ENCODE data around the gene ZCCHC3.
A peak's percentile ranks its signal among the peaks of the same experiment; 100 is the strongest.
"Not testable (repeated sequence)": the region's sequence is repeated elsewhere in the genome, so short reads cannot be mapped to it uniquely, and the experiment has no call there.

ZCCHC3 gene

GRCh38 chr20:313402-313801 is 16.0 kb downstream of the ZCCHC3 start:
- DNase-seq (ENCODE audit: low spot score): no peak

- peak; percentile 91 for DNase-seq (ENCODE audit: low spot score)
These were observed 16.6 kb downstream of the ZCCHC3 start for GRCh38 chr20:313948-314347.

GRCh38 chr20:316316-317068 is 19.1 kb downstream of the ZCCHC3 start:
- DNase-seq (ENCODE audit: low spot score): no peak

- peak; percentile 80 for DNase-seq (ENCODE audit: low spot score)
These were observed 27.0 kb downstream of the ZCCHC3 start for GRCh38 chr20:324177-325044.

GRCh38 chr20:325045-325888 is 27.9 kb downstream of the ZCCHC3 start, which contains the start of gene SOX12:
Gene SOX12 (plus strand): TSS chr20:325552. CDS start chr20:325925, 373 bp downstream.
- peak; percentile 87 for DNase-seq (ENCODE audit: low spot score)

- DNase-seq (ENCODE audit: low spot score): peak; percentile 29
These were observed 28.7 kb downstream of the ZCCHC3 start for GRCh38 chr20:325889-326644.

GRCh38 chr20:326645-327185 is 29.3 kb downstream of the ZCCHC3 start:
- no peak for DNase-seq (ENCODE audit: low spot score)

GRCh38 chr20:327186-328026 is 30.0 kb downstream of the ZCCHC3 start:
- DNase-seq (ENCODE audit: low spot score): peak; percentile 33

GRCh38 chr20:328027-328974 is 30.9 kb downstream of the ZCCHC3 start:
- DNase-seq (ENCODE audit: low spot score): no peak

GRCh38 chr20:328975-329695 is 31.8 kb downstream of the ZCCHC3 start:
- DNase-seq (ENCODE audit: low spot score): no peak

- no peak for DNase-seq (ENCODE audit: low spot score)
These were observed 32.5 kb downstream of the ZCCHC3 start for GRCh38 chr20:329851-330232.

- DNase-seq (ENCODE audit: low spot score): peak; percentile 71
These were observed 33.1 kb downstream of the ZCCHC3 start for GRCh38 chr20:330233-331149.

- no peak for DNase-seq (ENCODE audit: low spot score)
These were observed 37.2 kb downstream of the ZCCHC3 start for GRCh38 chr20:334578-334977.

- not testable (repeated sequence) for DNase-seq (ENCODE audit: low spot score)
These were observed 38.7 kb downstream of the ZCCHC3 start for GRCh38 chr20:336040-336439.

GRCh38 chr20:341682-342081 is 44.3 kb downstream of the ZCCHC3 start:
- DNase-seq (ENCODE audit: low spot score): peak; percentile 69

GRCh38 chr20:343107-343506 is 45.7 kb downstream of the ZCCHC3 start:
- DNase-seq (ENCODE audit: low spot score): no peak

GRCh38 chr20:346033-346639 is 48.8 kb downstream of the ZCCHC3 start:
- no peak for DNase-seq (ENCODE audit: low spot score)
